ENCODE measurements around the gene CNOT9.
A peak's percentile ranks its signal among the peaks of the same experiment; 100 is the strongest.
"Not testable (repeated sequence)": the region's sequence is repeated elsewhere in the genome, so short reads cannot be mapped to it uniquely, and the experiment has no call there.

Gene CNOT9

GRCh38 chr2:218568190-218569037 is at the start of gene CNOT9, which contains the start of gene USP37:
TSS of gene CNOT9 (plus strand) at chr2:218568839. CDS start at chr2:218568955, 116 bp downstream.
TSS of gene USP37 (minus strand) at chr2:218568351. CDS start at chr2:218558653, 9,698 bp downstream.
- DNase-seq (ENCODE audit: low spot score): peak; percentile 100

- DNase-seq (ENCODE audit: low spot score): no peak
Measured at GRCh38 chr2:218518876-218519275, 49.8 kb upstream of the CNOT9 start.

GRCh38 chr2:218523651-218524050 is 45.0 kb upstream of the CNOT9 start:
- no peak for DNase-seq (ENCODE audit: low spot score)

GRCh38 chr2:218528409-218528808 is 40.2 kb upstream of the CNOT9 start:
- not testable (repeated sequence) for DNase-seq (ENCODE audit: low spot score)

- DNase-seq (ENCODE audit: low spot score): no peak
Measured at GRCh38 chr2:218529990-218530389, 38.6 kb upstream of the CNOT9 start.

GRCh38 chr2:218536804-218537494 is 31.7 kb upstream of the CNOT9 start:
- no peak for DNase-seq (ENCODE audit: low spot score)

- DNase-seq (ENCODE audit: low spot score): no peak
Measured at GRCh38 chr2:218540015-218540414, 28.6 kb upstream of the CNOT9 start.

GRCh38 chr2:218546012-218546411 is 22.6 kb upstream of the CNOT9 start:
- DNase-seq (ENCODE audit: low spot score): no peak

GRCh38 chr2:218547511-218547910 is 21.1 kb upstream of the CNOT9 start:
- DNase-seq (ENCODE audit: low spot score): no peak

- DNase-seq (ENCODE audit: low spot score): no peak
Measured at GRCh38 chr2:218547978-218548377, 20.7 kb upstream of the CNOT9 start.

GRCh38 chr2:218554225-218554624 is 14.4 kb upstream of the CNOT9 start:
- DNase-seq (ENCODE audit: low spot score): not testable (repeated sequence)

- DNase-seq (ENCODE audit: low spot score): no peak
Measured at GRCh38 chr2:218555527-218555926, 13.1 kb upstream of the CNOT9 start.

- DNase-seq (ENCODE audit: low spot score): no peak
Measured at GRCh38 chr2:218557941-218558340, 10.7 kb upstream of the CNOT9 start.

- no peak for DNase-seq (ENCODE audit: low spot score)
Measured at GRCh38 chr2:218558986-218559385, 9.7 kb upstream of the CNOT9 start.

GRCh38 chr2:218564056-218564455 is 4.6 kb upstream of the CNOT9 start:
- DNase-seq (ENCODE audit: low spot score): no peak

- DNase-seq (ENCODE audit: low spot score): no peak
Measured at GRCh38 chr2:218566296-218566695, 2.3 kb upstream of the CNOT9 start.

GRCh38 chr2:218567797-218568189 is 846 bp upstream of the CNOT9 start:
- no peak for DNase-seq (ENCODE audit: low spot score)

- DNase-seq (ENCODE audit: low spot score): peak; percentile 49
Measured at GRCh38 chr2:218569038-218569431, 396 bp downstream of the CNOT9 start.

GRCh38 chr2:218569661-218570500 is 1.2 kb downstream of the CNOT9 start:
- peak; percentile 9 for DNase-seq (ENCODE audit: low spot score)

- DNase-seq (ENCODE audit: low spot score): peak; percentile 1
Measured at GRCh38 chr2:218570850-218571249, 2.2 kb downstream of the CNOT9 start.

- DNase-seq (ENCODE audit: low spot score): no peak
Measured at GRCh38 chr2:218576854-218577253, 8.2 kb downstream of the CNOT9 start.

GRCh38 chr2:218577482-218578220 is 9.0 kb downstream of the CNOT9 start:
- no peak for DNase-seq (ENCODE audit: low spot score)
